HG03460 (cell line): ENCODE measurements around the gene RGS13.

ENCODE experiments used
- ATAC-seq: cut with Tn5 transposase; IDR thresholded peaks from one replicate; pipeline ENCODE4 v1.9.1; 2021; ENCODE audit not compliant: unreplicated experiment

The RGS13 gene

GRCh38 chr1:192635939-192636338 lies at the start of gene RGS13:
TSS of gene RGS13 (plus strand) at chr1:192636147. CDS start at chr1:192644335, 8,188 bp downstream.
- ATAC-seq: no peak

- ATAC-seq: no peak
Observed at GRCh38 chr1:192587386-192588266, 48.3 kb upstream of the RGS13 start.

- ATAC-seq: no peak
Observed at GRCh38 chr1:192588546-192588945, 47.4 kb upstream of the RGS13 start.

GRCh38 chr1:192589813-192590212 lies 46.1 kb upstream of the RGS13 start:
- ATAC-seq: no peak

GRCh38 chr1:192592517-192592916 lies 43.4 kb upstream of the RGS13 start:
- ATAC-seq: no peak

- ATAC-seq: no peak
Observed at GRCh38 chr1:192592981-192593708, 42.8 kb upstream of the RGS13 start.

GRCh38 chr1:192595299-192595698 lies 40.6 kb upstream of the RGS13 start:
- no peak for ATAC-seq

- peak; percentile 39 for ATAC-seq
Observed at GRCh38 chr1:192598589-192598988, 37.4 kb upstream of the RGS13 start.

- ATAC-seq: no peak
Observed at GRCh38 chr1:192600275-192600674, 35.7 kb upstream of the RGS13 start.

- peak; percentile 33 for ATAC-seq
Observed at GRCh38 chr1:192601143-192601542, 34.8 kb upstream of the RGS13 start.

- no peak for ATAC-seq
Observed at GRCh38 chr1:192601567-192601966, 34.4 kb upstream of the RGS13 start.

- no peak for ATAC-seq
Observed at GRCh38 chr1:192602757-192603156, 33.2 kb upstream of the RGS13 start.

GRCh38 chr1:192603218-192603787 lies 32.6 kb upstream of the RGS13 start:
- ATAC-seq: no peak

- ATAC-seq: peak; percentile 35
Observed at GRCh38 chr1:192604979-192605620, 30.8 kb upstream of the RGS13 start.

GRCh38 chr1:192608671-192609070 lies 27.3 kb upstream of the RGS13 start:
- ATAC-seq: no peak

- peak; percentile 96 for ATAC-seq
Observed at GRCh38 chr1:192609110-192610079, 26.6 kb upstream of the RGS13 start.

- ATAC-seq: no peak
Observed at GRCh38 chr1:192610112-192610889, 25.6 kb upstream of the RGS13 start.

- ATAC-seq: peak; percentile 74
Observed at GRCh38 chr1:192615055-192615454, 20.9 kb upstream of the RGS13 start.

- no peak for ATAC-seq
Observed at GRCh38 chr1:192620071-192620635, 15.8 kb upstream of the RGS13 start.
